ENCODE measurements around the gene WDR20.
"Not testable (repeated sequence)": the region's sequence is repeated elsewhere in the genome, so short reads cannot be mapped to it uniquely, and the experiment has no call there.

WDR20 gene

GRCh38 chr14:102227184-102227964 lies 87.7 kb downstream of the WDR20 start:
- no peak for DNase-seq (ENCODE audit: low read depth)
- no peak overlapping the region for H3K4me3 ChIP-seq (ENCODE audit: low read depth, low read length)

- no peak overlapping the region for H3K4me3 ChIP-seq (ENCODE audit: low read depth, low read length)
- DNase-seq (ENCODE audit: low read depth) = no peak
Observed at GRCh38 chr14:102229071-102229738, 89.5 kb downstream of the WDR20 start.

- no peak overlapping the region for H3K4me3 ChIP-seq (ENCODE audit: low read depth, low read length)
- no peak for DNase-seq (ENCODE audit: low read depth)
Observed at GRCh38 chr14:102229739-102230092, 90.0 kb downstream of the WDR20 start.

GRCh38 chr14:102230481-102231210 lies 90.9 kb downstream of the WDR20 start:
- no peak for DNase-seq (ENCODE audit: low read depth)
- H3K4me3 ChIP-seq (ENCODE audit: low read depth, low read length) = no peak overlapping the region

- no peak overlapping the region for H3K4me3 ChIP-seq (ENCODE audit: low read depth, low read length)
- no peak for DNase-seq (ENCODE audit: low read depth)
Observed at GRCh38 chr14:102231476-102232347, 92.0 kb downstream of the WDR20 start.

- no peak overlapping the region for H3K4me3 ChIP-seq (ENCODE audit: low read depth, low read length)
- no peak for DNase-seq (ENCODE audit: low read depth)
Observed at GRCh38 chr14:102232348-102232625, 92.6 kb downstream of the WDR20 start.

- no peak overlapping the region for H3K4me3 ChIP-seq (ENCODE audit: low read depth, low read length)
- no peak for DNase-seq (ENCODE audit: low read depth)
Observed at GRCh38 chr14:102233081-102233480, 93.4 kb downstream of the WDR20 start.

GRCh38 chr14:102234331-102235264 lies 94.9 kb downstream of the WDR20 start:
- peak overlapping the region; percentile 36 for H3K4me3 ChIP-seq (ENCODE audit: low read depth, low read length)
- DNase-seq (ENCODE audit: low read depth) = no peak

- H3K4me3 ChIP-seq (ENCODE audit: low read depth, low read length) = peak overlapping the region; percentile 36
- peak; percentile 74 for DNase-seq (ENCODE audit: low read depth)
Observed at GRCh38 chr14:102235275-102235897, 95.7 kb downstream of the WDR20 start.

GRCh38 chr14:102236026-102236425 lies 96.3 kb downstream of the WDR20 start:
- DNase-seq (ENCODE audit: low read depth) = no peak
- H3K4me3 ChIP-seq (ENCODE audit: low read depth, low read length) = no peak overlapping the region

- no peak for DNase-seq (ENCODE audit: low read depth)
- no peak overlapping the region for H3K4me3 ChIP-seq (ENCODE audit: low read depth, low read length)
Observed at GRCh38 chr14:102238131-102238530, 98.4 kb downstream of the WDR20 start.

- no peak for DNase-seq (ENCODE audit: low read depth)
- H3K4me3 ChIP-seq (ENCODE audit: low read depth, low read length) = no peak overlapping the region
Observed at GRCh38 chr14:102238766-102239165, 99.1 kb downstream of the WDR20 start.

- no peak overlapping the region for H3K4me3 ChIP-seq (ENCODE audit: low read depth, low read length)
- DNase-seq (ENCODE audit: low read depth) = no peak
Observed at GRCh38 chr14:102239231-102239630, 99.5 kb downstream of the WDR20 start.

GRCh38 chr14:102240481-102240880 lies 100.8 kb downstream of the WDR20 start:
- not testable (repeated sequence) for DNase-seq (ENCODE audit: low read depth); H3K4me3 ChIP-seq (ENCODE audit: low read depth, low read length)

GRCh38 chr14:102241147-102241546 lies 101.5 kb downstream of the WDR20 start:
- no peak overlapping the region for H3K4me3 ChIP-seq (ENCODE audit: low read depth, low read length)
- DNase-seq (ENCODE audit: low read depth) = no peak

GRCh38 chr14:102243795-102244194 lies 104.1 kb downstream of the WDR20 start:
- DNase-seq (ENCODE audit: low read depth); H3K4me3 ChIP-seq (ENCODE audit: low read depth, low read length): not testable (repeated sequence)

GRCh38 chr14:102246071-102246470 lies 106.4 kb downstream of the WDR20 start:
- no peak overlapping the region for H3K4me3 ChIP-seq (ENCODE audit: low read depth, low read length)
- DNase-seq (ENCODE audit: low read depth) = no peak

- H3K4me3 ChIP-seq (ENCODE audit: low read depth, low read length) = no peak overlapping the region
- no peak for DNase-seq (ENCODE audit: low read depth)
Observed at GRCh38 chr14:102248121-102248520, 108.4 kb downstream of the WDR20 start.
